GM21423 (cell line): ENCODE results near the gene SDC3.
"Not testable (repeated sequence)": the region's sequence is repeated elsewhere in the genome, so short reads cannot be mapped to it uniquely, and the experiment has no call there.

ENCODE experiments used
- ATAC-seq: cut with Tn5 transposase; IDR thresholded peaks from one replicate; pipeline ENCODE4 v1.9.1; 2021; ENCODE audit warnings: mild to moderate bottlenecking, moderate library complexity; ENCODE audit not compliant: unreplicated experiment

Gene SDC3, protein sequence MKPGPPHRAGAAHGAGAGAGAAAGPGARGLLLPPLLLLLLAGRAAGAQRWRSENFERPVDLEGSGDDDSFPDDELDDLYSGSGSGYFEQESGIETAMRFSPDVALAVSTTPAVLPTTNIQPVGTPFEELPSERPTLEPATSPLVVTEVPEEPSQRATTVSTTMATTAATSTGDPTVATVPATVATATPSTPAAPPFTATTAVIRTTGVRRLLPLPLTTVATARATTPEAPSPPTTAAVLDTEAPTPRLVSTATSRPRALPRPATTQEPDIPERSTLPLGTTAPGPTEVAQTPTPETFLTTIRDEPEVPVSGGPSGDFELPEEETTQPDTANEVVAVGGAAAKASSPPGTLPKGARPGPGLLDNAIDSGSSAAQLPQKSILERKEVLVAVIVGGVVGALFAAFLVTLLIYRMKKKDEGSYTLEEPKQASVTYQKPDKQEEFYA

GRCh38 chr1:30908696-30909364, at the start of gene SDC3:
TSS of gene SDC3 (minus strand) at chr1:30908758. CDS start at chr1:30908586, 172 bp downstream.
- ATAC-seq = no peak

DNA sequence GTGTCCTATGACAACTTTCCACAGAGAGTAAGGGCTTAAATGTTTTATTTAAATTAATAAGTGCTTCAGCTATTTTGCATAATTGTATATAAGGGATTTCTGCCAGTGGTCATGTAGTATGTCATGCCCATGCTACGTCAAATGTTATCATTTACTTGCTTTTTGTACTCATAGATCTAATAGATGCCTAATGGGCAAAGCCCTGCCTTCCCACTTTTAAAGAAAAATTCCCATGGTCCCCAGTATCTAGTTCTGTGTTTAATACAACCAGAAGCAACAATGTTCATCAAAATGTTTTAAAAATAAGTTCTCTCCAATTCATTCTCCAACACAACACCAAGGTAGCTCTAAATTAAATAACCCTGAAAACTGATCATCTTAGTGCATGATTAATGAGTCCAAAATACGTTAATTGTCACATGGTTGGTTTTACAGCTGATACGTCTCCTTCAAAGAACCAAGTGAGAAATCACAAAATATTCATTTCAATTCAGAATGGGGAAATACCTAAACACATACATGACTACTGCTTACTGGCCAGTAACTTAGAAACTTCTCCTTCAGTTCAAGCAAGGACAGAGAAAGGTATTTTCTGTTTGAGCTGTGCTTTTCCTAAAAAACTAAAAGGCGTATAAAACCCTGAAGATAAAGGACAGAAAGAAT, 49.1 kb upstream of the SDC3 start:
- ATAC-seq = no peak

- no peak for ATAC-seq
These were observed 47.0 kb upstream of the SDC3 start for GRCh38 chr1:30955448-30956015.

- ATAC-seq = no peak
These were observed 45.1 kb upstream of the SDC3 start for GRCh38 chr1:30953685-30954084.

DNA sequence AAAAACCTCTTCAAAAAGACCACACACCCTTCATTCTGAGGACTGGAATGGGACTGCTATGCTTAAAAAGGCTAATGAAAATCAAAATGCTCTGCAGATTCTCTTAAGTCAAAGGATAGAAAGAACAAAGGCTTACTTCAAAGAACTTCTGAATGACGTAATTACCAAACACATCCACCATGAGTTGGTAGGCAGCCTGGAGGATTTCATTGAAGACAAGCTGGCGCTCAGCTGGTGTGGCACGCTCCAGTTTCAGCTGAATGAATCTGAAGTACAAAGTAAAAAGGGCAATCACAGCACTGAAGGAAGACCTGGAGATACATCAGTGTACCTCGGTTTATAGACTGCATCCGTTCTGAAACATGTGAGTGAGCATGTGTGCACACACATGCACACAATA, 43.5 kb upstream of the SDC3 start:
- no peak for ATAC-seq

- no peak for ATAC-seq
These were observed 42.1 kb upstream of the SDC3 start for GRCh38 chr1:30950700-30951099.

- no peak for ATAC-seq
These were observed 41.5 kb upstream of the SDC3 start for GRCh38 chr1:30950053-30950452.

DNA sequence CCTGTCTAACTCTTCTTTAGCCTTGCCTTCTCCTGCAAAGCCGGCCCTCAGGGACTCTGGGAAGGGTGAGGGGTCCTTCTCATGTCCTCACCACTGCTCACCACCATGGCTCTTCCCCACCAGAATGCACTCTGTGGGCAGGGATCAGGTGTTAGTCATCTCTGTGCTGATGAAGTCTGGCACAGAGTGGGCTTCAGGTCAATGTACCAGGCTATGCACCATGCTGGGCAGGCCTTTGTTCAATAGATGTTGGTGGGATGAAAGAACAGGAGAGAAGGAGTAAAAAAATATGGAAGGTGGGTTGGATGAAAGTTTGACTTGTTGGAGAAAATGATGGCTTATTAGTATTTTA, 40.9 kb upstream of the SDC3 start:
- not testable (repeated sequence) for ATAC-seq

- ATAC-seq = not testable (repeated sequence)
These were observed 40.4 kb upstream of the SDC3 start for GRCh38 chr1:30948813-30949486.

GRCh38 chr1:30948278-30948677, 39.7 kb upstream of the SDC3 start:
- no peak for ATAC-seq

GRCh38 chr1:30947212-30947611, 38.7 kb upstream of the SDC3 start:
- no peak for ATAC-seq

DNA sequence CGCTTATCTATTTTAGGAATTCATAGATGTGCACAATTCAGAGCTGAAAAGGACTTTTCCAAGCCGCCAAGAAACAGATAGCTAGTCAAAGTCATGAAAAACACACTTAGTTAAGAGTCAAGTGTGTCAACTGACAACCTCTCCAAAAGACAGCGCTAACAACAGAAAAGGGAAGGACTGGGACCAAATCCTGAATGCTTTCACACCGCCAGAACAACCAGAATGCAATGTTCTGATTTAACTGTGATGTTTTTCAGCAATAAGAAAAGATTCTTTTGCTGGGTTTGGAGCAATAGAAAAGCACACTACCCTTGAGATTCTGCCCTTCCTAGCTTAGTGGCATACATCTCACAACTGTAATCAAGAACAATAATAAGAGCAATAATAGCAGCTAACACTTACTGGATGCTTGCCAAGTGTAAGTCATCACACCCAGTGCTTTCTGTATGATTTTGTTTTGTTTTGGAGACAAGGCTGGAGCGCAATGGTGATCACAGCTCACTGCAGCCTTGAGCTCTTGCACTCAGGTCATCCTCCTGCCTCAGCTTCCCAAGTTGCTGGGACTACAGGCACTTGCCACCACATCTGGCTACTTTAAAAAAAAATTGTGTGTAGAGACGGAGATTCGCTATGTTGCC, 33.9 kb upstream of the SDC3 start:
- no peak for ATAC-seq

DNA sequence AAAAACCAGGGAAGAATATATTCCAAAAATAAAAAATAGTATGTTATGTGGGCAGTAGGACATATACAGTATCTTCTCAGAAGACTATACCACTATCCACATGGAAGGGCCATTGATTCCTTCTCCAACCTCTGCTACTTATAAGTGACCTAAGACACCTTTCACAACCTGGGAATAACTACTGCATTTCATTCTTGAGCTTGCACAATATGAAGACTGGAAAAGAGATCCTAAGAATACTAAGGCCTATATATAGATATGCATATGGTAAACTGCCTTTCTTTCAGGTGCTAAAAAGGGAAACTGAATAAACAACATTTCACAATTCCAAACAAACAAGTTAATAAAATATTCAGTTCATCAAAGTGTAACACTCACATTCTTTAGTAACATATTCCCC, 32.0 kb upstream of the SDC3 start:
- no peak for ATAC-seq

- ATAC-seq = no peak
These were observed 28.1 kb upstream of the SDC3 start for GRCh38 chr1:30936541-30937171.

- not testable (repeated sequence) for ATAC-seq
These were observed 27.2 kb upstream of the SDC3 start for GRCh38 chr1:30935758-30936157.

DNA sequence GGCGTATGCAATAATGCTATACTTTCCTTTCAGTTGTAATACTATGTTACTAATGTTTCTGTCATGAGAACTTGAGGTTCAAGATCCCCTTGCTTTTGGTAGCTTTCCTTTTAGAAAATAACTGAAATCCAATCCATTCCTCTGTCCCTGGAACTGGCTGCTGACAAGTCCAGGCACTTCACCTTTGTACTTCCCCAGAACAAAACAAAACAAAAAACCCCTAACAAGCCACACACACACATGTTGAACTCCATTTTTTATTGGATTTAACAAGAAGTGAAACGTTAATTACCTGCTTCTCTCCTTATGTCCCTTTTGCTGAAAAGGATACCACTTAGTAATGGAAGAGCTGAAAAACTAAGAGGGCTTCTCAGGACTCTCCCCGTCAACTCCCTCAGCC, 26.1 kb upstream of the SDC3 start:
- ATAC-seq = no peak

GRCh38 chr1:30933874-30934252, 25.3 kb upstream of the SDC3 start:
- no peak for ATAC-seq

- ATAC-seq = no peak
These were observed 22.1 kb upstream of the SDC3 start for GRCh38 chr1:30930631-30931173.

DNA sequence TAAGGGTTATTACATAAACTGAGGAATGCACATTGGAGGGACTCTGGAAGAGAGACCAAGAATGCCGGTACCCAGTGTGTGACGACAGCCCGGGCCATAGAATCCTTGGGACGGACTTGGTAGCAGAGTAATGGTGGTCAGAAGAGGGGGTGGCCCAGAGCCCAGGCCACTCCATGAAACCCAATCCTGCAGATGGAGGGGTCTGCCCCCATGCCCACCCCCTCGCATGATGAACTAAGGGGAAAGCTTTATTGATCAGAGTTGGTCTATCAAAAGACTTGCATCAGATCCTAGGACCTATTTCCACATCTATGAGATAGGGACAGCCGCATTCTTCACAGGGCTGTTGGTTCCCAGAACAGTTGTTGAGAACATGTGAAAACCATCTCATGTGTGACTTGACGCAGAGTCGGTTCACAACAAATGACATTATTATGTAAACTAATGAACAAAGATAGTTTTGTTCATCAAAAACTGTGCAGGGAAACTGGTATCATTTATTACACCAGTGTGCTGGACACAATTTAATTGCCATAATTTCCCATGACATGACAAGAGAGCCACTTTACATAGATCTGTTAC, 21.5 kb upstream of the SDC3 start:
- no peak for ATAC-seq
